ENCODE measurements around the gene NUBP1.

- TF ChIP-seq, protein P1, sequence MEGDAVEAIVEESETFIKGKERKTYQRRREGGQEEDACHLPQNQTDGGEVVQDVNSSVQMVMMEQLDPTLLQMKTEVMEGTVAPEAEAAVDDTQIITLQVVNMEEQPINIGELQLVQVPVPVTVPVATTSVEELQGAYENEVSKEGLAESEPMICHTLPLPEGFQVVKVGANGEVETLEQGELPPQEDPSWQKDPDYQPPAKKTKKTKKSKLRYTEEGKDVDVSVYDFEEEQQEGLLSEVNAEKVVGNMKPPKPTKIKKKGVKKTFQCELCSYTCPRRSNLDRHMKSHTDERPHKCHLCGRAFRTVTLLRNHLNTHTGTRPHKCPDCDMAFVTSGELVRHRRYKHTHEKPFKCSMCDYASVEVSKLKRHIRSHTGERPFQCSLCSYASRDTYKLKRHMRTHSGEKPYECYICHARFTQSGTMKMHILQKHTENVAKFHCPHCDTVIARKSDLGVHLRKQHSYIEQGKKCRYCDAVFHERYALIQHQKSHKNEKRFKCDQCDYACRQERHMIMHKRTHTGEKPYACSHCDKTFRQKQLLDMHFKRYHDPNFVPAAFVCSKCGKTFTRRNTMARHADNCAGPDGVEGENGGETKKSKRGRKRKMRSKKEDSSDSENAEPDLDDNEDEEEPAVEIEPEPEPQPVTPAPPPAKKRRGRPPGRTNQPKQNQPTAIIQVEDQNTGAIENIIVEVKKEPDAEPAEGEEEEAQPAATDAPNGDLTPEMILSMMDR (IDR thresholded peaks at IDR 0.05; ENCODE audit: insufficient read depth, low read length): no peak
- TF ChIP-seq POLR2AphosphoS5 (IDR thresholded peaks at IDR 0.05; ENCODE audit: low read depth): no peak
- no peak for TF ChIP-seq REST (IDR thresholded peaks at IDR 0.05; ENCODE audit: insufficient replicate concordance, low read depth)
Measured at GRCh38 chr16:10754941-10755340, 11.3 kb downstream of the NUBP1 start.
